Measurements from ENCODE around the gene DMD. TPM values are rescaled to one million over a fixed set of nuclear protein-coding genes. Genes with fewer than 3 reads are reported as not detected.

The DMD gene
- total RNA-seq, 2 donors from 2014 or later, result 0.32 to 1.8 TPM

GRCh38 chrX:32867781-32868523, 343.4 kb downstream of the DMD start:
- no peaks in the 10 kb centered on the region for H3K36me3 Mint-ChIP-seq (ENCODE audit: low read depth)
- no peaks in the 10 kb centered on the region for H3K4me1 Mint-ChIP-seq
- H3K27ac Mint-ChIP-seq, result no peak overlapping the region
- no peak overlapping the region for H3K4me3 Mint-ChIP-seq
- DNase-seq (no peak), ATAC-seq (no peak)
- no peaks in the 10 kb centered on the region for H3K27me3 Mint-ChIP-seq
- no peaks in the 10 kb centered on the region for H3K9me3 ChIP-seq (ENCODE audit: control insufficient read depth, low read length, poor library complexity, severe bottlenecking)

GRCh38 chrX:32852203-32852602, 359.1 kb downstream of the DMD start:
- no peak overlapping the region for H3K27ac Mint-ChIP-seq
- H3K4me3 Mint-ChIP-seq, result no peak overlapping the region
- no peaks in the 10 kb centered on the region for H3K36me3 Mint-ChIP-seq (ENCODE audit: low read depth)
- no peaks in the 10 kb centered on the region for H3K4me1 Mint-ChIP-seq
- H3K9me3 ChIP-seq (ENCODE audit: control insufficient read depth, low read length, poor library complexity, severe bottlenecking), result no peaks in the 10 kb centered on the region
- DNase-seq (no peak), ATAC-seq (no peak)
- H3K27me3 Mint-ChIP-seq, result no peaks in the 10 kb centered on the region

DNA sequence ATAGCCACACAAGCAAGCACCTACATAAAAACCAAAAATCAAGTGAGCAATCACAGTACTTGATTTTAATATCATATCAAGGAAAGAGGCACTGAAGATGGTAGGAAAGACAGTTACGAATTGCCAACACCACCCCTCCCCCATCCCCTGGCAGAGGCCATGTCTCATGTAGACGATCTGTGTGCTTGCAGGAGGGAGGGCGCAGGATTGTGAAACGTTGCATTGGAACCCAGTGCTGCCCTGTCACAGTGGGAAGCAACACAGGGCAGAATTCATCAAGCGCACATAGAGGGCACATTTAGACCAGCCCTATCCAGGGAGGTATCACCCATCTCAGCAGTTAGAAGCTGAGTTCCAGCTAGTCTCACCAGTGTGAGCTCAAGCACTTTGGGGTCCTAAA, 359.8 kb downstream of the DMD start:
- no peaks in the 10 kb centered on the region for H3K9me3 ChIP-seq (ENCODE audit: control insufficient read depth, low read length, poor library complexity, severe bottlenecking)
- H3K27ac Mint-ChIP-seq, result no peak overlapping the region
- ATAC-seq, result no peak
- DNase-seq, result no peak
- no peak overlapping the region for H3K4me3 Mint-ChIP-seq
- no peaks in the 10 kb centered on the region for H3K27me3 Mint-ChIP-seq
- no peaks in the 10 kb centered on the region for H3K4me1 Mint-ChIP-seq
- no peaks in the 10 kb centered on the region for H3K36me3 Mint-ChIP-seq (ENCODE audit: low read depth)

GRCh38 chrX:32847921-32848320, 363.4 kb downstream of the DMD start:
- no peak for ATAC-seq
- H3K9me3 ChIP-seq (ENCODE audit: control insufficient read depth, low read length, poor library complexity, severe bottlenecking), result no peaks in the 10 kb centered on the region
- Mint-ChIP-seq H3K27me3 (no peaks in the 10 kb centered on the region), H3K4me3 (no peak overlapping the region), H3K36me3 (ENCODE audit: low read depth) (no peaks in the 10 kb centered on the region), H3K4me1 (no peaks in the 10 kb centered on the region), H3K27ac (no peak overlapping the region)
- DNase-seq, result no peak

DNA sequence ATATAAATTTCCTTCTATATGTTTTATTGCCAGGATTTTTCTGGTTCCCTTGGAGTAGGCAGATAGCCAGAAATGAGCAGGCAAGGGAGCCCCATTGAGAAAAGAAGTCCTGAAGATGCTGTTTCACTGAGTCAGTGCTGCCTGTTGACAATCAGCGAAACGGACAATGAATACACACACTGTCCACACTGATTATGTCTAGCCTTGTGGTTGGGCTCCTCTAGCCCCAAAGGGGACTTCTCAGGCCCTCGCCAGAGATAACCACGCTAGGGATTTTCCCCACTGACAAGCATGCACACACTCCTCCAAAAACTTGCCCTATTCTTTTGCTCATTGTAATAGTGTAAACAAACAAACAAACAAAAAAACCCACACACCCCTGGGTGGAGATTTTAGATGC, 369.3 kb downstream of the DMD start:
- Mint-ChIP-seq H3K27ac (no peak overlapping the region), H3K27me3 (no peaks in the 10 kb centered on the region)
- no peak for ATAC-seq

GRCh38 chrX:32839781-32840180, 371.6 kb downstream of the DMD start:
- no peak for DNase-seq
- H3K27me3 Mint-ChIP-seq, result no peaks in the 10 kb centered on the region
- H3K36me3 Mint-ChIP-seq (ENCODE audit: low read depth), result no peaks in the 10 kb centered on the region
- no peak overlapping the region for H3K4me3 Mint-ChIP-seq
- no peaks in the 10 kb centered on the region for H3K9me3 ChIP-seq (ENCODE audit: control insufficient read depth, low read length, poor library complexity, severe bottlenecking)
- H3K4me1 Mint-ChIP-seq, result no peaks in the 10 kb centered on the region
- H3K27ac Mint-ChIP-seq, result no peak overlapping the region
- ATAC-seq, result no peak

More for the DNA sequence above, 369.3 kb downstream of the DMD start:
- no peaks in the 10 kb centered on the region for H3K36me3 Mint-ChIP-seq (ENCODE audit: low read depth)
- no peaks in the 10 kb centered on the region for H3K4me1 Mint-ChIP-seq
- DNase-seq, result no peak
- H3K4me3 Mint-ChIP-seq, result no peak overlapping the region
- no peaks in the 10 kb centered on the region for H3K9me3 ChIP-seq (ENCODE audit: control insufficient read depth, low read length, poor library complexity, severe bottlenecking)

- Mint-ChIP-seq H3K4me1 (no peaks in the 10 kb centered on the region), H3K27ac (no peak overlapping the region), H3K36me3 (ENCODE audit: low read depth) (no peaks in the 10 kb centered on the region), H3K4me3 (no peak overlapping the region), H3K27me3 (no peaks in the 10 kb centered on the region)
- no peaks in the 10 kb centered on the region for H3K9me3 ChIP-seq (ENCODE audit: control insufficient read depth, low read length, poor library complexity, severe bottlenecking)
- DNase-seq (no peak), ATAC-seq (no peak)
These were observed 386.3 kb downstream of the DMD start for GRCh38 chrX:32825009-32825408.

- no peak overlapping the region for H3K27ac Mint-ChIP-seq
- ATAC-seq (no peak), DNase-seq (no peak)
- no peaks in the 10 kb centered on the region for H3K4me1 Mint-ChIP-seq
- no peaks in the 10 kb centered on the region for H3K27me3 Mint-ChIP-seq
- no peak overlapping the region for H3K4me3 Mint-ChIP-seq
- no peaks in the 10 kb centered on the region for H3K9me3 ChIP-seq (ENCODE audit: control insufficient read depth, low read length, poor library complexity, severe bottlenecking)
- H3K36me3 Mint-ChIP-seq (ENCODE audit: low read depth), result no peaks in the 10 kb centered on the region
These were observed 407.3 kb downstream of the DMD start for GRCh38 chrX:32804034-32804433.

- Mint-ChIP-seq H3K4me3 (no peak overlapping the region), H3K4me1 (no peaks in the 10 kb centered on the region), H3K27ac (no peak overlapping the region), H3K36me3 (ENCODE audit: low read depth) (no peaks in the 10 kb centered on the region), H3K27me3 (no peaks in the 10 kb centered on the region)
- H3K9me3 ChIP-seq (ENCODE audit: control insufficient read depth, low read length, poor library complexity, severe bottlenecking), result no peaks in the 10 kb centered on the region
- DNase-seq (no peak), ATAC-seq (no peak)
These were observed 412.4 kb downstream of the DMD start for GRCh38 chrX:32798990-32799389.

- Mint-ChIP-seq H3K36me3 (ENCODE audit: low read depth) (no peaks in the 10 kb centered on the region), H3K27me3 (no peaks in the 10 kb centered on the region), H3K27ac (no peak overlapping the region), H3K4me3 (no peak overlapping the region), H3K4me1 (no peaks in the 10 kb centered on the region)
- DNase-seq, result no peak
- no peak for ATAC-seq
- H3K9me3 ChIP-seq (ENCODE audit: control insufficient read depth, low read length, poor library complexity, severe bottlenecking), result no peaks in the 10 kb centered on the region
These were observed 422.4 kb downstream of the DMD start for GRCh38 chrX:32788936-32789335.

DNA sequence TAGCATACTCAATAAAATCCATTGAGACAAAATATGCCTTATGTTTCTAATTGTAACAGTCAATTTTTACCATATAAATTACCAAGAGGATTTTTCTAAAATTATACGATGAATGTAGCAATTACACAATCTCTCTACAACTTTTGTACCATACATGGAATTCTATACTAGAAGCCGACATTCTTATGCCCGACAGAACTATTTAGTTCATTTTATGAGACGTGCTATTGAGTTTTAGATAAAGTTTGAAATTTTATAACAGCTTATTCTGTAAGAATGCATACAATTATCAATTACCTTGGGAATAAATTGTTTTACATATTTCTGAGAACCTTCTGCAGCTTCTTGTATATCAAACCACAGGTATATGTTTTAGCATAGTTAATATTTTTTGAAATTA, 431.2 kb downstream of the DMD start:
- no peaks in the 10 kb centered on the region for H3K9me3 ChIP-seq (ENCODE audit: control insufficient read depth, low read length, poor library complexity, severe bottlenecking)
- Mint-ChIP-seq H3K27ac (no peak overlapping the region), H3K36me3 (ENCODE audit: low read depth) (no peaks in the 10 kb centered on the region), H3K4me1 (no peaks in the 10 kb centered on the region), H3K27me3 (no peaks in the 10 kb centered on the region), H3K4me3 (no peak overlapping the region)
- ATAC-seq (no peak), DNase-seq (no peak)

- H3K4me3 Mint-ChIP-seq, result no peak overlapping the region
- no peaks in the 10 kb centered on the region for H3K27me3 Mint-ChIP-seq
- no peak for DNase-seq
- no peak overlapping the region for H3K27ac Mint-ChIP-seq
- no peaks in the 10 kb centered on the region for H3K36me3 Mint-ChIP-seq (ENCODE audit: low read depth)
- no peak for ATAC-seq
- no peaks in the 10 kb centered on the region for H3K4me1 Mint-ChIP-seq
- H3K9me3 ChIP-seq (ENCODE audit: control insufficient read depth, low read length, poor library complexity, severe bottlenecking), result no peaks in the 10 kb centered on the region
These were observed 432.4 kb downstream of the DMD start for GRCh38 chrX:32778965-32779364.

- Mint-ChIP-seq H3K4me1 (no peaks in the 10 kb centered on the region), H3K4me3 (no peak overlapping the region), H3K27ac (no peak overlapping the region), H3K36me3 (ENCODE audit: low read depth) (no peaks in the 10 kb centered on the region), H3K27me3 (no peaks in the 10 kb centered on the region)
- ATAC-seq (no peak), DNase-seq (no peak)
- H3K9me3 ChIP-seq (ENCODE audit: control insufficient read depth, low read length, poor library complexity, severe bottlenecking), result no peaks in the 10 kb centered on the region
These were observed 436.4 kb downstream of the DMD start for GRCh38 chrX:32774966-32775365.

DNA sequence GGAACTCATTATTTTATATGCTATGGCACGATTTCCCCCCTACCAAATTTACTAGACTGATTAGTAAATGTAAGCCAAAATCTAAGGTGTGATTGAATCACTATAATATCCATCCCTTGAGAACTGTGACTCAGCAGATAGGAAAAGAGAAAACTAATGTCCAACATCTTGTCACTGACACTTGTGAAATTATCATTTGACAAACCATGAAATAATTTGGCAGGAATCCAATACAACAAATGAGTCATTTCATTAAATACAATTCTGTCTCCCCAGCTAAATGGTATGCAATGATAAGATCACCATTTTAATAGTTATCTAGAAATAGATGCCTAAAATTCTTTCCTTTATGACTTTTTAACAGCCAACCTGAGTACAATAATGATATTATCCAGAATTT, 462.3 kb downstream of the DMD start:
- H3K27ac Mint-ChIP-seq, result no peak overlapping the region
- no peak for ATAC-seq
- no peak for DNase-seq
- H3K36me3 Mint-ChIP-seq (ENCODE audit: low read depth), result no peaks in the 10 kb centered on the region
- H3K4me1 Mint-ChIP-seq, result no peaks in the 10 kb centered on the region
- no peaks in the 10 kb centered on the region for H3K27me3 Mint-ChIP-seq
- no peaks in the 10 kb centered on the region for H3K9me3 ChIP-seq (ENCODE audit: control insufficient read depth, low read length, poor library complexity, severe bottlenecking)
- no peak overlapping the region for H3K4me3 Mint-ChIP-seq

Data from T-helper 17 cell (primary cell).